Ishikawa (cell line): Measurements from ENCODE around the gene ZMYND10.

Source experiments
- EP300 ChIP-seq: IDR thresholded peaks from 2 replicates; pipeline ENCODE4 v1.6.1; 2012; ENCODE audit warnings: borderline replicate concordance
- FOXM1 ChIP-seq: IDR thresholded peaks from 2 replicates; pipeline ENCODE4 v1.6.1; 2012; ENCODE audit warnings: low read depth, borderline replicate concordance
- REST ChIP-seq: IDR thresholded peaks from 2 replicates; pipeline ENCODE4 v1.6.1; 2012; ENCODE audit warnings: low read depth, mild to moderate bottlenecking
- TAF1 ChIP-seq: IDR thresholded peaks from 2 replicates; pipeline ENCODE4 v1.6.1; 2012; ENCODE audit warnings: low read depth, mild to moderate bottlenecking
- TCF12 ChIP-seq: IDR thresholded peaks from 2 replicates; pipeline ENCODE4 v1.6.1; 2012; ENCODE audit warnings: low read depth
- YY1 ChIP-seq: IDR thresholded peaks from 2 replicates; pipeline ENCODE4 v1.6.1; 2012; ENCODE audit warnings: low read depth

- TF ChIP-seq EP300 (no peak), TAF1 (no peak), FOXM1 (no peak), YY1 (no peak), REST (no peak), TCF12 (no peak)
Measured at GRCh38 chr3:50296721-50297383, 48.7 kb downstream of the ZMYND10 start.
